ENCODE results near the gene COL8A2.
A peak's percentile ranks its signal among the peaks of the same experiment; 100 is the strongest.

The COL8A2 gene

DNA sequence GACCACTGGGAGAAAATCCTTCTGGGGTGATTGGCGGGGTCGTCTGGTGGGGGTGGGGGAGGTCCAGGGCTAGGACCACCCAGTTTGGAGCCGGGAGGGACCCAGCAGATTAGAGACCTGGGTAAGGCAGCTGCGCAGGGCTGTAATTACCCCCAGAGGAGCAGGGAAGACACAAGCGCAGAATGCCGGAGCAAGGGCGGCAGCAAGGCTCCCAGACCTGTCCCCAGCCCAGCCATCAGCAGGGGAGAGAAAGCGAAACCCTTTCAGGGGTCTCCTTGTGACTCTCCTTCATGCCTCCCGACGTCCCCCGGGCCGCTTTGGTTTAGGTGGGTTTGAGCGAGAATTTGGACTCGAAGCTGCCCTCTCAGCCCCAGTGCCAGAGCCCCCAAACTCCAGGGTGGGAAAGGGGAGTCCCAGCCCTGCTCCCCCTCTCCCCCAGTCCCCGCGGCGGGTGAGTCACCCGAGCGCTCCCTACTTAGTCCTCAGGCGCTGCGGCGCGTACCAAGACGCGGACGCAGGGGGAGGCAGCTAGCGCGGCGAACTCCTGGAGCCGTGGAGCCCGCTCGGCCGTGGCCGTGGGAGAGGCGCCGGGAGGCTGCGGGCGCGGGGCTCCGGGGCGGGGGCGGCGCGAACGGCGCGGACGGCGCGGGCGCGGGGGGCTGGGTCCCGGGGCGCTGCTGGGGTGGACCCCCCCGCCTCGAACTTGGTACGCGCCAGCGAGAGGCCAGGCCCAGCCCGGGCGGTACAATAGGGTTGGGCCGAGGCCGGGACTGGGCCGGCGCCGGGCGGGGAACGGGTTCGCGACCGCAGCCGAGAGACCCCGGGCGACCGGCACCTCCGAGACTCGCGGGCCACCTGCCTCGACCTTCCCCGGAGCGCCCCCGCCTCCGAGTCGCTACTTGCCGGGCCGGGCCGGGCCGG is 30.6 kb upstream of the COL8A2 start, which contains the start of gene MAP7D1:
TSS of gene MAP7D1 (plus strand) at position 753 of the 921 bp plus-strand sequence. CDS start 258 bp downstream, outside the sequence.
- no peak for TF ChIP-seq CTCF (IDR thresholded peaks at IDR 0.05; ENCODE audit: low read depth, low read length, missing control alignments)

GRCh38 chr1:36154765-36155407 is 29.9 kb upstream of the COL8A2 start:
- Histone ChIP-seq H3K36me3 (replicated peaks) (peaks cover 19% of the 10 kb centered on the region), H3K27me3 (replicated peaks) (no peaks in the 10 kb centered on the region), H3K4me3 (ENCODE audit: low read depth, low read length) (peak overlapping the region; percentile 97), H3K27ac (peak overlapping the region; percentile 95)
- in situ Hi-C loops (cut with HindIII; ENCODE audit: low pct_ligation_motif_present, low sequenced_read_pairs), result no loop called here
- DNase-seq, result no peak
- no peak for TF ChIP-seq CTCF (IDR thresholded peaks at IDR 0.05; ENCODE audit: low read depth, low read length, missing control alignments)

More for the DNA sequence above, 30.6 kb upstream of the COL8A2 start, which contains the start of gene MAP7D1:
- H3K36me3 ChIP-seq (replicated peaks), result peaks cover 27% of the 10 kb centered on the region
- peak within 1 kb of the TSS; percentile 95 for H3K27ac ChIP-seq
- DNase-seq, result peak; percentile 72
- no peaks in the 10 kb centered on the region for H3K27me3 ChIP-seq (replicated peaks)
- in situ Hi-C loops (cut with HindIII; ENCODE audit: low pct_ligation_motif_present, low sequenced_read_pairs), result no loop called here
- H3K4me3 ChIP-seq (ENCODE audit: low read depth, low read length), result peak within 1 kb of the TSS; percentile 97

DNA sequence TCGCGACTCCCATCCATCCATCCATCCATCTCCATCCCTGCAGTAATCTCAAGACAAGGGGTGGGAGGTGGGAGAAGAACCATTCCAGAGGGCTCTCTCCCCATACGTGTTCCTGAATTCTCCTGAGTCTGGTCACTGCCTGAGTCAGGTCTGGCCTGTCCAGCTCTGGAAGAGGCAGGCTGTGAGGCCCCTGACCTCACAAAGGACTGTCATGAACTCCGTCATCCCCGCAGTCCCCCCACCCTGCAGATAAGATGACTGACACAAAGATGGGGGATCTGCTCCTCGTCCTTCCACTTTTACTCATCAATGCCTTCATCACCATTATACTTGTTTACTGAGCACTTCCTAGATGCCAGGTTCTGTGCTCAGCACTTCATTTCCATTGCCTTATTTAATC is 29.3 kb upstream of the COL8A2 start:
- Histone ChIP-seq H3K27ac (no peak overlapping the region), H3K27me3 (replicated peaks) (no peaks in the 10 kb centered on the region), H3K36me3 (replicated peaks) (peaks cover 13% of the 10 kb centered on the region), H3K4me3 (ENCODE audit: low read depth, low read length) (no peak overlapping the region)
- DNase-seq, result no peak
- no peak for TF ChIP-seq CTCF (IDR thresholded peaks at IDR 0.05; ENCODE audit: low read depth, low read length, missing control alignments)
- in situ Hi-C loops (cut with HindIII; ENCODE audit: low pct_ligation_motif_present, low sequenced_read_pairs), result no loop called here

DNA sequence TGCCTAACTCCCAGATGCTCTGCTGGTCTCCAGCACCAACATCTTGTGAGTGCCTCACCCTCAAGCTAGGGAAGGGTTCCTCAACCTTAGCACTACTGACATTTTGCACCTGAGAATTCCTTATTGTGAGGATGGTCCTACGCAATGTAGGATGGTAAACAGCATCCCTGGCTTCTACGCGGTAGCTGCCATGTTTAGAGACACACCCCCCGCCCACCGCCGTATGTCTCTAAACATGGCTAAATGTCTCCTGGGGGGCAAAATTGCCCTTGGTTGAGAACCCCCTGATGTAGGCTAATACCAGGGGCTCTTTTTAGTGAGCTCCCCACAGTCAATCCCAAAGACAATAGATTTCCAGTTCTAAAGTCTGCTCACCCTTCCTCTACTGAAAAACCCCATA is 28.5 kb upstream of the COL8A2 start:
- Histone ChIP-seq H3K27ac (no peak overlapping the region), H3K4me3 (ENCODE audit: low read depth, low read length) (no peak overlapping the region), H3K27me3 (replicated peaks) (no peaks in the 10 kb centered on the region), H3K36me3 (replicated peaks) (peaks cover 7% of the 10 kb centered on the region)
- TF ChIP-seq CTCF (IDR thresholded peaks at IDR 0.05; ENCODE audit: low read depth, low read length, missing control alignments), result no peak
- no peak for DNase-seq
- in situ Hi-C loops (cut with HindIII; ENCODE audit: low pct_ligation_motif_present, low sequenced_read_pairs), result no loop called here

DNA sequence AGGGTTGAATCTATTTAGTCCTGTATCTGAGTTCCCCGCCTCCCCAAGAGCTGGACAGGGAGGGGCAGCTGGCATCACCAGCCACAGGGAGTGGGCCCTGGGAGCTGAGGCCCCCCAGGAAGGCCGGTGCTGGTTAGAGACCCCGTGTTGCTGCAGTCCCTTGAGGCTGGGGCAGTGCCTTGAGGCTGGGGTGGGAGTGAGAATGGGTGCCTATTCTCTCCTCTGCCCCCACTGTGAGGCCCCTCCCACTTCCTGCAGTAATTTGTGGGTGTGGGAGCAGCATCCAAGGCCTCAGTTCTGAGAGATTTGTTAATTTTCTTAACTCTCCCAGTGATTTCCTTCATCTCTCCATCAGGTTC is 26.8 kb upstream of the COL8A2 start:
- H3K27me3 ChIP-seq (replicated peaks), result no peaks in the 10 kb centered on the region
- H3K4me3 ChIP-seq (ENCODE audit: low read depth, low read length), result no peak overlapping the region
- in situ Hi-C loops (cut with HindIII; ENCODE audit: low pct_ligation_motif_present, low sequenced_read_pairs), result no loop called here
- DNase-seq, result no peak
- TF ChIP-seq CTCF (IDR thresholded peaks at IDR 0.05; ENCODE audit: low read depth, low read length, missing control alignments), result no peak
- H3K36me3 ChIP-seq (replicated peaks), result peaks cover 3% of the 10 kb centered on the region
- peak overlapping the region; percentile 98 for H3K27ac ChIP-seq

All from brain microvascular endothelial cell (primary cell).